GM03348 (cell line): ENCODE data around the gene ABCA2.

Experiments used
- DNase-seq: peaks from one replicate; pipeline ENCODE4 v3.0.0; 2012; ENCODE audit warnings: low spot score

Gene ABCA2

DNA sequence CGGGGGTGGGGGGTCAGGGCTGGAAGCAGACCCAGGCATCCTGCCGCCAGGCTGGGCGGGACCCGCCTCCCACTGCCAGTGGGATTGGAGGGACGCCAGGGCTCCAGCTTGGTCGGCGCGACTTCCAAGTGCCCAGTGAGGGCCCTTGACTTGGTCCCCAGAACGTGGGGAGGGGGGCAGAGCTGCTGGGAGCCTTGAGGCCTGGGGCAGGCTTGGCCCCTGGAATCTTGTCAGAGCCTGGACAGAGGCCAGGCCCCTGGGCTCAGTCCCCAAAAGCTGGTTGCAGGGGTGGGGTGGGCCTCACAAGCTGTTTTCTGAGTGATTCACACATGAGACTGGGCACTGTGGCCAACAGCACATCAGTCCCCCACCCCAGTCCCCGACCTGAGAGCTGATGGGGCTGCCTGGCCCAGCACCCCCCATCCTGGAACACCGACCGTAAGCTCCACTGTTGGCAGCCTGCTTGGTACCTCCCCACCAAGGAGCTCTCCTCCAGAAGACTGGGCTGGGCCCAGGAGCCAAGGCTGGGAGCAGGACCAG, 32.2 kb downstream of the ABCA2 start:
- DNase-seq, result peak; percentile 74

- DNase-seq, result peak; percentile 31
Observed at GRCh38 chr9:136995362-136995761, 32.7 kb downstream of the ABCA2 start.

- DNase-seq, result no peak
Observed at GRCh38 chr9:136994888-136995230, 33.2 kb downstream of the ABCA2 start.

- no peak for DNase-seq
Observed at GRCh38 chr9:136994180-136994887, 33.7 kb downstream of the ABCA2 start.

- DNase-seq, result no peak
Observed at GRCh38 chr9:136992819-136993369, 35.1 kb downstream of the ABCA2 start.

DNA sequence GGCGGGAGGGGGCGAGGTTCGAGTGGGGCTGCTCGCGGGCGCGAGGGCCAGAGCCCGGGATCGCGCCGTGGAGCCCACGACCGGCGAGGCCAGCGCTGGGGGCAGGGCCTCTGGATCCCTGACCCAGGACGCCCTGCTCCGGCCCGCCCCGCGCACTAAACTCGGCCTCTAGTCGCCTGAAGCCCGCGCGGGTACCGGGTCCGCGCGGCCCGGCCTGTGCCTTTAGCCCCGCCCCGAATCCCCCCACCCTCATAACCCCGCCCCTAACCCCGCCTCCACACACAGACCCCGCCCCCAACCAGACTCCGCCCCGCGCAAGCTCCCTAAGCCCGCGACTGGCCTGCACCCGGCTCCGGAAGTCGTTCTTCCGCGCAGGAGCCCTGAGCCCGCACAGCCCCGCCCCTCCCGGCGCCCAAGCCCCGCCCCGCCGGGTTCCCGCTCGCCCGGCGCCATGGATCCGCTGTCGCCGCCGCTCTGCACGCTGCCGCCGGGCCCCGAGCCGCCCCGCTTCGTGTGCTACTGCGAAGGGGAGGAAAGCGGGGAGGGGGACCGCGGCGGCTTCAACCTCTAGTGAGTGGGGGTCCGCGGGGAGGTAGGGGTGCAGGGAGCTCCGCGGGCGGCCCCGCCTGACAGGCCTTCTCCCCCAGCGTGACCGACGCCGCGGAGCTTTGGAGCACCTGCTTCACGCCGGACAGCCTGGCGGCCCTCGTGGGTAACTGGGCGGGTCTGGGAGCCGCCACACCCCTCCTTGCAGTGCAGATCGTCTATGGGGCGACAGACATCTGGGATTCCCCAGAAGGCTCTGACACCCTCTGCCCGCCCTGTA, 35.8 kb downstream of the ABCA2 start, which contains the start of gene PAXX:
Gene PAXX, plus strand, starts transcription at position 430 of the 826 bp plus-strand sequence. Its CDS starts 22 bp downstream, at position 452.
- DNase-seq, result peak; percentile 99

DNA sequence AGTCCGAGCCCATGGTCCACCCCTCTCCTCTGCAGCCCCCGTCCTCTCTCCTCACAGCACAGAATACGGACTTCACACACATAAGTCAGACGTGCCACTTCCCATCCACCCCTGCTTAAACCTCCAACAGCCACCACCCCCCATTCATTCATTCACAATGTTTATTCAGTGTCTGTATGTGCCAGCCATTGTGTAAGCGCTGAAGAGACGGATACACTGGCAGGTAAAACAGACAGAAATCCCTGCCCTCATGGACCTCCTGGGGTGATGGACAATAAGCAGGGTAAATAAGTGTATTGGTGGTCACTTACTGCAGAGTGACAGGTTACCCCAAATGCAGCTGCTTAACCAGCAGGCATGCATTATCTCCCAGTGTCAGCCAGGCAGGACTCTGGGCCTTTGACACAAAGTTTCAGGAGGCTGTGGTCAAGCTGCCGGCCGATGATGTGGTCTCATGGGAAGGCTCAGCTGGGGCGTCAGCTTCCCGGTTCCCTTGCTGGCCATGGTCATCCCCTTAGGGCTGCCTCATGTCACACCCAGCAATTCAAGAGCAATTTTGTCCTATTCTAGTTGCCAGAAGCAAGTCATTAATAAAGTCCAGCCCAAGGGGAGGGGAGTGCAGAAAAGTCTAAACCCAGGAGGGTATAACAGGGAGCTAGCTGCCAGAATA, 37.7 kb downstream of the ABCA2 start:
- DNase-seq, result no peak

DNA sequence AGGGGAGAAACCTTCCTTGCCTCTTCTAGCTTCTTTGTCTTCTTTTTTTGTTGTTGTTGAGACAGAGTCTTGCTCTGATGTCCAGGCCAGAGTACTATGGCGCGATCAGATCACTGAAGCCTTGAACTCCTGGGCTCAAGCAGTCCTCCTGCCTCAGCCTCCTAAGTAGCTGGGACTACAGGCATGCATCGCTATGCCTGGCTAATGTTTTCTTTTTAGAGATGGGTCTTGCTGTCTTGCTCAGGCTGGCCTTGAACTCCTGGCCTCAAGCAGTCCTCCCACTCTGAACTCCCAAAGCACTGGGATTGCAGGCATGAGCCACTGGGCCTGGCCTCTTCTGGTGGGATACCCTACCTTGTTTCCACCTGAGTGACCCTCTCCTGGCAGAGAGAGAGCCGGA, 39.2 kb downstream of the ABCA2 start:
- no peak for DNase-seq

DNA sequence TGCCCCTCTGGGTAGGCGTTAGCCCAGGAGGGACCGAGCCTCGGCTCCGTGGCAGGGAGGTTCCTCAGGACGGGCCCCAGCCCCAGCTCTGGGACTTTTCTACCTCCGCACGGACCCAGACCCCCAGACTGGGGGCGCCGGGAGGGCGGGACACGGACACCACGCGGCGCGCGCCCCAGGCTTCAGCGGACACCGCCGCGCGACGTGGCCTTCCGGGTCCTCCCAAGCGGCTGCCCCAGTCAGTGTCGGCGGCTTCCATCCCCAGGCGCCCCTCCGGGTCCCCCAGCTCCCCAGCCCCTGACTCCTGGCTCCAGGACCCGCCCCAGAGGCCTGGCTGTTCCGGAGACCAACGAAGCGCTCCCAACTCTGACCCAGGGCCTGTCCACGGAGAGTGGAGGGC, 42.2 kb downstream of the ABCA2 start:
- no peak for DNase-seq

DNA sequence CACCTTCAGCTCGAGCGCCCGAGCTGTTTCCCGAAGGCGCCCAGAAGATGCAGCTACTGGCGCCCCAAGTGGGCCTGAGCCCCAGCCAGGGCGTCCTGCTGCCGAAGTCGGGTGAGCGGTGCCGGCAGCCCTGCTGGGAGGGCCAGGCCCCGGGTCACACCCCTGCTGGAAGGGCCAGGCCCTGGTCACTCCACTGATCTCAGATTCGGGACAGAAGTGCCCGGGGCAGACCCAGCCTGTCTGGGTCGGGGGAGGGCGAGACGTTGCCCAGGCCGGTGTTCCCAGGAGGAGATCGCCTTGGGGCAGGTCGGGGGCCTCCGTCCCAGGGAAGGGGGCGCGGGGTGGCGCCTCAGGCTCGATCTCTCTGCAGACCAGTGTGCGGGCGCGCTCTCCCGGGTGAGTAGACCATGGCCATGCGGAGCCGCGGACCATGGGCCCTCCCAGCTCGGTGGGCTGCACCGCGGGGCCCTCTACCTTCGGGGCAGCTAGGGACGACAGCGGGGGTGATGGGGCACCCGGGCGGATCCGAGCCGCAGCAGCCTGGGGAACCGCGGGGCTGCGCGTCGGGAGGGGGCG, 42.9 kb downstream of the ABCA2 start:
- DNase-seq, result no peak

GRCh38 chr9:136984464-136985026, 43.5 kb downstream of the ABCA2 start:
- DNase-seq, result no peak

GRCh38 chr9:136983656-136984314, 44.3 kb downstream of the ABCA2 start:
- DNase-seq, result no peak

DNA sequence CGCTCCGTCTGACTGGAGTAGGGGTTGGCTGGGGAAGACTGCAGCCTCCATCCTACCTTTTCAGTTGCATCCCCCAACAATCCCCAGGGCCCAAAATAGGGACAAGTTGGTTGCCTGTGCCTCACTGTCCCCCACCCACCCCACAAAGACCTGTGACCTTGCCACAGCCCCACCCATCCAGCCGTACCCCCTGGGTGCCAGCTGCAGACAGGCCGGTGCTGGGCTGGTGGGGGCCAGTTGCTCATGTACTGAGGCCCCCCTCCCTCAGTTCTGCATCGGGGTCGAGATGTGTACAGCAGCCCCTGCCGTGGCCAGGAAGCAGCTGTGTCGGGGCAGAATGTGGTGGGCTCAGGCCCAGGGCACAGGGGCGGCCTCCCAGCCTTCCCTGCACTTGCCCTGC, 44.9 kb downstream of the ABCA2 start:
- no peak for DNase-seq

DNA sequence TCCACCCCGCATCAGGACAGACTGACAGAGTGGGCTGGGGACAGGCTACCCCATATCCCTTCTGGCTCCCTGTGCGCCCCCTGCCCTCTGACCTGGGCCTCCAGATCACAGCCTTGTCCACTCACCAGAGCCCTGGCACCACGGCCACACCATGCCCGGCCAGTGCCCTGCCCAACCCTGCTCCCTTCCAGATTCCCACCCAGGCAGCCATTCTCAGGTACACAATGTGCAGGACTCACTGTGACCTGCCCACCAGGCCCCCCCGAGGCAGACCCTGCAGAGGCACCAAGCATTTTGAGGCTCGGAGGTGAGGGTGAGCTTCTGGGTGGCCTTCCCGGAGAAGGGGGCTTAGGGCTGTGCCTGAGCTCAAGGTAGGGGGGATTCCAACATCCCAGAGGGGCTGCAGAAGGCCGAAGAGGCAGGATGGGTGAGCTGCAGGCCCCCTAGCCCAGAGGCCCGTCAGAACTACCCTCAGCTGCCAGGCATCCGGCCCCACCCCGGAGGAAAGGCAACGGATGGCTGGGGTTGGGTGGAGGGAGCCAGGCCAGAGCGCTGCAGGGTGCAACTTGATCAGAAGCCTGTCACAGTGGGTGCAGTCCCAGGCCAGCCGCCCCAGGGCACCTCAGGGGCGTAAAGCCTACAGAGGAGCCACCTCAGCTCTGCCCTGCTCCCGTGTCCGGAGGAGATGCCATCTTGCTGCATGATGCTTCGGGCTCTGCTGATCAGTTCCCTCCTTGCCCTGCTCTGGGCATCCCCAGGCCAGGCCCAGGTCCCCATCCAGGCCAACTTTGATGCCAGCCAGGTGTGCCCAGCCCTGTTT, 45.6 kb downstream of the ABCA2 start, which contains the start of gene LCNL1:
Gene LCNL1, plus strand, starts transcription at position 762 of the 820 bp plus-strand sequence. CDS start 594 bp downstream, outside the sequence.
- no peak for DNase-seq

- DNase-seq, result no peak
Observed at GRCh38 chr9:136981588-136982231, 46.3 kb downstream of the ABCA2 start.

DNA sequence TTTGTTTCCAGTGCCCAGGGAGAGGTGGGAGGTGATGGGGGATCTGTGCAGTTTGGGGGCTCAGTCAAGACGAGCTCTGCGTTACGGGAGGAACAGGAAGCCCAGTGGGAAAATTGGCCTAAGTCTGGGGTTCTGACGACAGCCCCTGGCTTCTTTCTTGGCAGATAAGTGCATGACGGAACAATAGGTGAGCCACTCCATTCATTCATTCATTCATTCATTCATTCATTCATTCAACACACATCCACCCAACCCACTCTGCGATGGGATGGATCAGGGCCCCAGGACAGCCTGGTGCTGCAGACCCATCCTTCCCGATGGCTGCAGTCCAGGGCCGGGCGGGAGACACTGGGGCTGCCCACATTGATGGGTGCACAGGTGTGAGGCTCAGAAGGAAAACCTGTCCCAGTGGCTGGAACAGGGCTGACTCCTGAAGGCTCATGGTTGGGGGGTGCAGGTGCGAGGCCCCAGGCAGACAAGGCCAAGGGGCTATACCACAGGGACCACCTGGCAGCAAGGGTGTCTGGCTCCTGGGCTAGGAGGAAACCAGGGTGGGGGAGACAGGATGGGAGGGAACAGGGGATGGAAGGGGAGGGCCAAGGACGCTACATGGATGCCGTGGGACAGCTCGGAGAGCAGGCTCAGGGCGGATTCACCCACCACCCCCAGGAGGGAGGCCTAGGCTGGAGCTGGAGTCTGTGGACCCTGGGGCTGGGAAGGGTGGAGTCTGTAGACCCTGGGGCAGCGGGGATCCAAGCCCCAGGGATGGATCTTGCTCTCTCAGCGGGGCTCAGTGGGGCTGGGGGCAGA, 47.2 kb downstream of the ABCA2 start:
- DNase-seq, result no peak

DNA sequence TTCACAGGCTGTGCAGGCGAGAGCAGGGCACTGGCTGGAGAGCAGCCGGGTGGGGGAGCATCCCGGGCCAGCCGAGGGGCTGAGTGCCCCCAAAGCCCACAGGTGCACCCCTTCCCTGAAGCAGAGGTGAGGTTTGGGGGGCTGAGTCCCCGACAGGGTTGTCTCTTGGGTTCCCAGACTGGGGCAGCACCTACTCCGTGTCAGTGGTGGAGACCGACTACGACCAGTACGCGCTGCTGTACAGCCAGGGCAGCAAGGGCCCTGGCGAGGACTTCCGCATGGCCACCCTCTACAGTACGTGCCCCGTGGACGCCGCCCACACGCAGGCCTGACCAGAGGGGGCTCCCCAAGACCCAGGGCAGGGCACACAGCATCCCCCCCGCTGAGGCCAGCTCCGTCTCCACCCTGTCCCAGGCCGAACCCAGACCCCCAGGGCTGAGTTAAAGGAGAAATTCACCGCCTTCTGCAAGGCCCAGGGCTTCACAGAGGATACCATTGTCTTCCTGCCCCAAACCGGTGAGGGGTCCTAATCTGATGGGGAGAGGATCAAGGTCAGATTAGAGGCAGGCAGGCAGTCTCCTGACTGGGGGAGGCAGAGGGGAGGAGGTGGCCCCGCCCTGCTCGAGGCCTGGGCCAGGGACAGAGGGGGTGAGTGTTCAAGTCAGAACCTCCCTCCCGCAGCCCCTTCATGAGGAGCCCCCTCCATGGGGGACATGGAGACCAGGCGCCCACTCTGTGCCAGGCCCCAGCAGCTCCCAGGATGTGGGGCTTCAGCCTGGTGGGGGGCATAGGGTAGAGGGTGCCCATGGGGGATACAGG, 48.1 kb downstream of the ABCA2 start:
- no peak for DNase-seq
